SK-N-MC (cell line): ENCODE data around the gene WDR91.

Experiments used
- EZH2 ChIP-seq: fragments of 200-600 bp; sonication (generic); IDR thresholded peaks from one replicate; pipeline ENCODE4 v1.6.1; 2017; ENCODE audit warnings: antibody characterized with exemption
- FOXP2 ChIP-seq: optimal IDR thresholded peaks from 2 replicates; pipeline ENCODE3; 2011; ENCODE audit warnings: mild to moderate bottlenecking, moderate library complexity; ENCODE audit not compliant: insufficient read depth; ENCODE audit errors: extremely low read length, control extremely low read depth
- POLR2AphosphoS5 ChIP-seq: IDR thresholded peaks from 2 replicates; pipeline ENCODE4 v1.6.1; 2012; ENCODE audit warnings: mild to moderate bottlenecking, low read depth, low read length, borderline replicate concordance

- no peak for TF ChIP-seq POLR2AphosphoS5
- no peak for TF ChIP-seq EZH2
- no peak for TF ChIP-seq FOXP2
These were observed 49.7 kb downstream of the WDR91 start for GRCh38 chr7:135161669-135162068.
